GM12878 (cell line): ENCODE data around the gene NID1.

ENCODE experiments used
- CBFB ChIP-seq: IDR thresholded peaks from 2 replicates; pipeline ENCODE4 v1.6.1; 2016; ENCODE audit warnings: antibody characterized with exemption, low read depth
- CBX3 ChIP-seq: fragments of 200-600 bp; sonication (generic); IDR thresholded peaks from 2 replicates; pipeline ENCODE4 v1.6.1; 2016; ENCODE audit warnings: low read depth, borderline replicate concordance
- CREB1 ChIP-seq: IDR thresholded peaks from 2 replicates; pipeline ENCODE4 v1.6.1; 2012; ENCODE audit warnings: low read depth, mild to moderate bottlenecking, inconsistent platforms
- EZH2 ChIP-seq: IDR thresholded peaks from 2 replicates; pipeline ENCODE4 v1.6.1; 2012; ENCODE audit warnings: low read depth, mild to moderate bottlenecking, control low read depth, inconsistent platforms, low read length, borderline replicate concordance; ENCODE audit not compliant: control insufficient read depth
- HDAC2 ChIP-seq: fragments of 200-600 bp; sonication (generic); IDR thresholded peaks from 2 replicates; pipeline ENCODE4 v1.6.1; 2017
- HDGF ChIP-seq: fragments of 450-650 bp; IDR thresholded peaks from 2 replicates; pipeline ENCODE4 v1.6.1; 2016; ENCODE audit warnings: antibody characterized with exemption
- MTA3 ChIP-seq: IDR thresholded peaks from 2 replicates; pipeline ENCODE4 v1.6.1; 2012; ENCODE audit warnings: low read length, inconsistent platforms, borderline replicate concordance
- NBN ChIP-seq: fragments of 450-650 bp; IDR thresholded peaks from 2 replicates; pipeline ENCODE4 v1.6.1; 2016
- POLR2A ChIP-seq: IDR thresholded peaks from 2 replicates; pipeline ENCODE4 v1.6.1; 2011; ENCODE audit warnings: low read depth, mild to moderate bottlenecking, low read length
- SREBF2 ChIP-seq: IDR thresholded peaks from 2 replicates; pipeline ENCODE4 v1.6.1; 2012; ENCODE audit warnings: mild to moderate bottlenecking, low read length
- TF ChIP-seq, protein P1 (sequence below): IDR thresholded peaks from 2 replicates; pipeline ENCODE4 v1.6.1; 2012; ENCODE audit warnings: low read depth, low read length, improper control_type of control experiment
- TF ChIP-seq, protein P2 (sequence below), 3 experiments: IDR thresholded peaks in 2 of 3; conservative IDR thresholded peaks in 1 of 3; 2 replicates each; pipeline ENCODE4 v1.5.1; 2011; ENCODE audit warnings: low read depth in 3 of 3, low read length in 3 of 3, mild to moderate bottlenecking in 3 of 3, control low read depth in 2 of 3, moderate library complexity in 2 of 3, inconsistent platforms in 1 of 3, mixed read lengths in 1 of 3; ENCODE audit not compliant: control insufficient read depth in 2 of 3, insufficient read depth in 1 of 3; ENCODE audit errors: extremely low read depth in 1 of 3

DNA sequence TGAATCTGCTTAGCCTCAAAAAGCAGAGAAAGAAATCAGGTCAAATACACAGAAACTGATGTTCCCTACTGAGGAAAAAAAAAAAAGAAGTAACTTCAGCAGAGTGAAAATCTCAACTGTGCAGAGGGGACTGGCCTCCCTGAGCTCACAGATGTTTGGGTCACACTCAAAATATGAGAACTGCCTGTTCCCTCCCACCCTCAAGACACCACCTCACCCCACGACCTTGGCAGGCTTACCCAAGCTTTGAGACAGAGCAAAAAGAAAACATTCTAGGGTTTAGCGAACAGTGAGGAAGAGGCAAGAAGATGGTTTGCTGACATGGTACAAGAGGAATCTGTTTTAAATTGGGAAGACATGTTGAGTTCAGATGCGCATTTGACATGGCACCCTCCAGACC, 48.8 kb downstream of the NID1 start:
- TF ChIP-seq, protein P1, sequence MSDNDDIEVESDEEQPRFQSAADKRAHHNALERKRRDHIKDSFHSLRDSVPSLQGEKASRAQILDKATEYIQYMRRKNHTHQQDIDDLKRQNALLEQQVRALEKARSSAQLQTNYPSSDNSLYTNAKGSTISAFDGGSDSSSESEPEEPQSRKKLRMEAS = no peak
- no peak for TF ChIP-seq HDGF
- TF ChIP-seq MTA3 = no peak
- no peak for TF ChIP-seq CBX3
- TF ChIP-seq CBFB = no peak
- TF ChIP-seq, protein P2, sequence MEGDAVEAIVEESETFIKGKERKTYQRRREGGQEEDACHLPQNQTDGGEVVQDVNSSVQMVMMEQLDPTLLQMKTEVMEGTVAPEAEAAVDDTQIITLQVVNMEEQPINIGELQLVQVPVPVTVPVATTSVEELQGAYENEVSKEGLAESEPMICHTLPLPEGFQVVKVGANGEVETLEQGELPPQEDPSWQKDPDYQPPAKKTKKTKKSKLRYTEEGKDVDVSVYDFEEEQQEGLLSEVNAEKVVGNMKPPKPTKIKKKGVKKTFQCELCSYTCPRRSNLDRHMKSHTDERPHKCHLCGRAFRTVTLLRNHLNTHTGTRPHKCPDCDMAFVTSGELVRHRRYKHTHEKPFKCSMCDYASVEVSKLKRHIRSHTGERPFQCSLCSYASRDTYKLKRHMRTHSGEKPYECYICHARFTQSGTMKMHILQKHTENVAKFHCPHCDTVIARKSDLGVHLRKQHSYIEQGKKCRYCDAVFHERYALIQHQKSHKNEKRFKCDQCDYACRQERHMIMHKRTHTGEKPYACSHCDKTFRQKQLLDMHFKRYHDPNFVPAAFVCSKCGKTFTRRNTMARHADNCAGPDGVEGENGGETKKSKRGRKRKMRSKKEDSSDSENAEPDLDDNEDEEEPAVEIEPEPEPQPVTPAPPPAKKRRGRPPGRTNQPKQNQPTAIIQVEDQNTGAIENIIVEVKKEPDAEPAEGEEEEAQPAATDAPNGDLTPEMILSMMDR (IDR thresholded peaks at IDR 0.05 in 2 of 3, conservative IDR thresholded peaks at IDR 0.05 in 1 of 3; ENCODE audit: control insufficient read depth in 2 of 3, extremely low read depth in 1 of 3, insufficient read depth in 1 of 3, low read depth in 3 of 3, low read length in 3 of 3) = no peak
- TF ChIP-seq EZH2 = no peak
- TF ChIP-seq HDAC2 = no peak
- TF ChIP-seq SREBF2 = no peak
- no peak for TF ChIP-seq POLR2A
- no peak for TF ChIP-seq NBN
- no peak for TF ChIP-seq CREB1
